ENCODE data around the gene PTGER1.

Gene PTGER1

GRCh38 chr19:14473073-14473977 is 1.8 kb downstream of the PTGER1 start:
- POLR2A ChIA-PET (ENCODE audit: low non-redundant PET) = no interaction called here
- no peak for TF ChIP-seq CTCF (conservative IDR thresholded peaks at IDR 0.05; ENCODE audit: low read depth)

GRCh38 chr19:14472202-14472938 is 2.8 kb downstream of the PTGER1 start:
- peak; percentile 99 for TF ChIP-seq CTCF (conservative IDR thresholded peaks at IDR 0.05; ENCODE audit: low read depth)
- H3K27ac ChIP-seq = no peak overlapping the region
- ChIA-PET POLR2A (ENCODE audit: low non-redundant PET) (no interaction called here), CTCF (interaction anchor here (0.6 to 1.4 kb wide), 11 partner anchors 9 to 1146 kb away, joined by 3 to 6 read pairs (median 4); no protein-coding TSS in a partner anchor)
- DNase-seq (ENCODE audit: low spot score) = peak; percentile 70

More at GRCh38 chr19:14473073-14473977, 1.8 kb downstream of the PTGER1 start:
- DNase-seq (ENCODE audit: low spot score) = no peak
- CTCF ChIA-PET = interaction anchor here (0.6 to 1.4 kb wide), 6 partner anchors 9 to 81 kb away, joined by 4 to 6 read pairs (median 4); no protein-coding TSS in a partner anchor
- H3K27ac ChIP-seq = no peak overlapping the region

GRCh38 chr19:14471436-14472187 is 3.5 kb downstream of the PTGER1 start:
- no peak for DNase-seq (ENCODE audit: low spot score)
- POLR2A ChIA-PET (ENCODE audit: low non-redundant PET) = no interaction called here
- CTCF ChIA-PET = interaction anchor here (0.6 to 1.4 kb wide), 6 partner anchors 12 to 1145 kb away, joined by 3 to 5 read pairs (median 4); no protein-coding TSS in a partner anchor
- H3K27ac ChIP-seq = no peak overlapping the region
- TF ChIP-seq CTCF (conservative IDR thresholded peaks at IDR 0.05; ENCODE audit: low read depth) = no peak

- ChIA-PET POLR2A (ENCODE audit: low non-redundant PET) (no interaction called here), CTCF (interaction anchor here (0.5 kb wide), 1 partner anchor 9 kb away, joined by 5 read pairs; no protein-coding TSS in a partner anchor)
- H3K27ac ChIP-seq = no peak overlapping the region
- no peak for DNase-seq (ENCODE audit: low spot score)
- TF ChIP-seq CTCF (conservative IDR thresholded peaks at IDR 0.05; ENCODE audit: low read depth) = no peak
Observed at GRCh38 chr19:14470031-14470876, 4.9 kb downstream of the PTGER1 start.

- no peak for DNase-seq (ENCODE audit: low spot score)
- no peak overlapping the region for H3K27ac ChIP-seq
- POLR2A ChIA-PET (ENCODE audit: low non-redundant PET) = no interaction called here
- CTCF ChIA-PET = interaction anchor here (0.5 to 1.8 kb wide), 4 partner anchors 12 to 119 kb away, joined by 3 to 7 read pairs (median 3); no protein-coding TSS in a partner anchor
- no peak for TF ChIP-seq CTCF (conservative IDR thresholded peaks at IDR 0.05; ENCODE audit: low read depth)
Observed at GRCh38 chr19:14467816-14468215, 7.3 kb downstream of the PTGER1 start.

All from RWPE1 (cell line).